Measurements from ENCODE around the gene CLIC6. TPM values are rescaled to one million over a fixed set of nuclear protein-coding genes. Genes with fewer than 3 reads are reported as not detected.

Gene CLIC6
- 0.02 and 0.04 TPM in 2 replicates for polyA plus RNA-seq (2011; rRNA removed)
- polyA minus RNA-seq (2011; rRNA and poly(A)+ RNA removed): not detected in 2 replicates

DNA sequence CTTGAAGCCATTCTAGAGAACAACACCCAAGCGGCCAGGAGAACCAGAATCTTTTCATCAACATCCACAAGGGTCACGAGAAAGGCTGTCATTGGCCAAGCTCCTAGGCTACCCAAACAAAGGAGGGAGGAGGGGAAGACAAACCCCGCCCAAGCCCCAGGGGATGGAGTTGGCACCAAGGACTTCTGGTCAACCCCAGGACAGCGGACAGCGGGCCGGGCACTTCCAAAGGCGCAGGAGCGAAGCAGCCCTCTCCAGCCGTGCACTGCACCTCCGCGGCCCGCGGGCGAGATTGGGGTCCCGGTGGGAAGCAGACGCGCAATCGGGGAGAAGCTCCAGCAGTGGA lies at the start of gene CLIC6:
Gene CLIC6, plus strand, starts transcription at position 192 of the 346 bp plus-strand sequence. CDS start 395 bp downstream, outside the sequence.
- DNase-seq (ENCODE audit: low read depth): no peak
- no peak for TF ChIP-seq CTCF (IDR thresholded peaks at IDR 0.05; ENCODE audit: insufficient read depth, low read depth, low read length)
- CTCF ChIA-PET: no interaction called here
- H3K27me3 ChIP-seq (ENCODE audit: control insufficient read depth, insufficient read depth, low read length): peaks cover 45% of the 10 kb centered on the region
- POLR2A ChIA-PET: no interaction called here
- H3K4me3 ChIP-seq (ENCODE audit: low read depth, low read length): peak within 1 kb of the TSS; percentile 25
- no peaks in the 10 kb centered on the region for H3K36me3 ChIP-seq (ENCODE audit: control insufficient read depth, insufficient read depth, low read length)

- ChIA-PET POLR2A (no interaction called here), CTCF (no interaction called here)
- no peak for TF ChIP-seq CTCF (IDR thresholded peaks at IDR 0.05; ENCODE audit: insufficient read depth, low read depth, low read length)
- peaks cover 19% of the 10 kb centered on the region for H3K27me3 ChIP-seq (ENCODE audit: control insufficient read depth, insufficient read depth, low read length)
- H3K36me3 ChIP-seq (ENCODE audit: control insufficient read depth, insufficient read depth, low read length): no peaks in the 10 kb centered on the region
- DNase-seq (ENCODE audit: low read depth): no peak
- H3K4me3 ChIP-seq (ENCODE audit: low read depth, low read length): no peak overlapping the region
Observed at GRCh38 chr21:34619841-34620665, 48.7 kb upstream of the CLIC6 start.

DNA sequence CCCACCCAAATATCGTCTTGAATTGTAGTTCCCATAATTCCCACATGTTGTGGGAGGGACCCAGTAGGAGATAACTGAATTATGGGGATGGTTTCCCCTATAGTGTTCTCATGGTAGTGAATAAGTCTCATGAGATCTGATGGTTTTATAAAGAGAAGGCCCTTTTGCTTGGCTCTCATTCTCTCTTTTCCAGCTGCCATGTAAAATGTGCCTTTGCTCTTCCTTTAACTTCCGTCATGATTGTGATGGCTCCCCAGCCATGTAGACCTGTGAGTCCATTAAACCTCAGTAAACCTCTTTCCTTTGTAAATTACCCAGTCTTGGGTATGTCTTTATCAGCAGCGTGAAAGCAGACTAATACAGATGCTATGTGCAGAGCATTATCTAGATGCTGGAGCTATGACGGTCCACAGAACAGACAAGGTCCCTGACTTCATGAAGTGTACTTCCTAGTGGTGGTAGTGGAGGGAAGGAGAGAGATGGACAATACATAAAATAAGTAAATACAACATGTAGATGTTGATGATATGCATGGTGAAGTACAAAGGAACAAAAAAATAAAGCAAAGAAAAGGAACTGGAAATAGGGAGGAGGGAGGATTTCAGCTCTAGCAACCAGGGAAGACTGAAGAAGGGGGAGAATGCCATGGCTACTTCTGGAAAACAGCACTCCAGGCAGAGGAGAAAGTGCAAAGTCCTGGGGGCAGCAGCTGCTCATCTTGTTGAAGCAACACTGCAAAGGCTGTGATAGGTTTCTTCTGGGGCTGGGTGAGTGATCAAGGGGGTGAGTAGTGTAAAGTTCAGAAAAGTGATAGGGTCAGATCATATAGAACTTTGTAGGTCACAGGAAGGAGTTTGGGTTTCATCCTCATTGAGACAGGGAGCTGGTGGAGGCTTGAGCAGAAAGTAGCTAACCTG lies 47.1 kb upstream of the CLIC6 start:
- no peak for TF ChIP-seq CTCF (IDR thresholded peaks at IDR 0.05; ENCODE audit: insufficient read depth, low read depth, low read length)
- POLR2A ChIA-PET: no interaction called here
- H3K36me3 ChIP-seq (ENCODE audit: control insufficient read depth, insufficient read depth, low read length): no peaks in the 10 kb centered on the region
- CTCF ChIA-PET: interaction anchor here (1.1 to 1.7 kb wide), 6 partner anchors 9 to 260 kb away, joined by 3 to 8 read pairs (median 4); no protein-coding TSS in a partner anchor
- H3K4me3 ChIP-seq (ENCODE audit: low read depth, low read length): no peak overlapping the region
- peaks cover 23% of the 10 kb centered on the region for H3K27me3 ChIP-seq (ENCODE audit: control insufficient read depth, insufficient read depth, low read length)
- no peak for DNase-seq (ENCODE audit: low read depth)

DNA sequence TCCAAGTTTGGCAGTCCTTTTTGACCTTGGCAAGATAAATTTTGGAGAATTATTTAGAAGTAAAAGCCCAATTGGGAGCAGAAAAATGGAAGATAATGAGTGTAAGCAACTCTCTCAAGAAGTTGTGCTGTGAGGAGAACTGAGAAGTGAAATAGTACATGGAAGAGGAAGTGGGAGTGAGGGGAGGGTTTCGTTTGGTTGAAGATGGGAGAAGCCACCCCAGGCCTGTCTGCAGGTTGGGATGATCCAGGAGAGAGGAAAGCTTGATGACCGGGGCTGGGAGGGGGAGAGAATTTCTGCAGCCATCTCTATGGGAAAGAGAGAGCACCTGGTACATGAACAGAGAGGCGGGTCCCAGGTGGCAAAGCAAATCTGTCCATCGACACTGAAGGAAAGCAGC lies 45.3 kb upstream of the CLIC6 start:
- no peak for DNase-seq (ENCODE audit: low read depth)
- peaks cover 22% of the 10 kb centered on the region for H3K27me3 ChIP-seq (ENCODE audit: control insufficient read depth, insufficient read depth, low read length)
- POLR2A ChIA-PET: no interaction called here

More for the DNA sequence above, 45.3 kb upstream of the CLIC6 start:
- TF ChIP-seq CTCF (IDR thresholded peaks at IDR 0.05; ENCODE audit: insufficient read depth, low read depth, low read length): no peak
- CTCF ChIA-PET: interaction anchor here (0.7 to 1.5 kb wide), 2 partner anchors 8 to 21 kb away, joined by 3 to 4 read pairs; no protein-coding TSS in a partner anchor
- Histone ChIP-seq H3K4me3 (ENCODE audit: low read depth, low read length) (no peak overlapping the region), H3K36me3 (ENCODE audit: control insufficient read depth, insufficient read depth, low read length) (no peaks in the 10 kb centered on the region)

All from BJ (cell line).